ENCODE data around the gene PRDM2.
"Not testable (repeated sequence)": the region's sequence is repeated elsewhere in the genome, so short reads cannot be mapped to it uniquely, and the experiment has no call there.

DNA sequence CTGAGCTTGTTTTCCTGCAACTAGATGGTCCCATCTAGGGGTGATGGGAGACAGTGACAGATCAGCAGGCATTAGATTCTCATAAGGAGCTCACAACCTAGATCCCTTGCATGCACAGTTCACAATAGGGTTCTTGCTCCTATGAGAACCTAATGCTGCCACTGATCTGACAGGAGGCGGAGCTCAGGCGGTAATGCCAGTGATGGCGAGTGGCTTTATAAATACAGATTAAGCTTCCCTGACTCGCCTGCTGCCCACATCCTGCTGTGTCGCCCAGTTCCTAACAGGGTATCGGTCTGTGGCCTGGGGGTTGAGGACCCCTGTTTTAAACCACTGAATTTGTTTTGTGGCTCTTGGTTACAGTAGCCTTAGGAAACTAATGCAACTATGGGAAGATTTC, 6.9 kb upstream of the PRDM2 start:
- not testable (repeated sequence) for TF ChIP-seq CTCF (IDR thresholded peaks at IDR 0.05; ENCODE audit: low read depth, low read length); POLR2A (IDR thresholded peaks at IDR 0.05; ENCODE audit: extremely low read depth, insufficient read length)

Measured in NB4 (cell line).